HepG2 (cell line): ENCODE data around the gene GPATCH3. TPM values are rescaled to one million over a fixed set of nuclear protein-coding genes. Genes with fewer than 3 reads are reported as not detected.
"Not testable (repeated sequence)": the region's sequence is repeated elsewhere in the genome, so short reads cannot be mapped to it uniquely, and the experiment has no call there.

Experiments used
- ARID5B ChIP-seq: IDR thresholded peaks from 2 replicates; pipeline ENCODE4 v1.4.0; 2020; ENCODE audit warnings: mild to moderate bottlenecking, missing genetic modification reagents
- ELF1 ChIP-seq: sonication (generic); formaldehyde crosslinking; IDR thresholded peaks from 2 replicates; pipeline ENCODE4 v1.4.0; 2020; ENCODE audit warnings: missing genetic modification reagents
- ETV5 ChIP-seq: IDR thresholded peaks from 2 replicates; pipeline ENCODE4 v1.6.1; 2018; ENCODE audit warnings: missing biosample characterization, missing genetic modification reagents, inconsistent platforms, borderline replicate concordance
- FOXA3 ChIP-seq: IDR thresholded peaks from 2 replicates; pipeline ENCODE4 v1.6.1; 2016; ENCODE audit warnings: missing genetic modification reagents, missing compliant biosample characterization
- NAIF1 ChIP-seq: sonication (generic); formaldehyde crosslinking; IDR thresholded peaks from 2 replicates; pipeline ENCODE4 v1.5.0; 2020; ENCODE audit warnings: mild to moderate bottlenecking, missing genetic modification reagents, borderline replicate concordance
- NONO ChIP-seq, 2 experiments: fragments of 450-650 bp in 1 of 2; sonication (generic) in 1 of 2; formaldehyde crosslinking in 1 of 2; IDR thresholded peaks in 1 of 2; conservative IDR thresholded peaks in 1 of 2; 2 replicates each; pipeline versions ENCODE4 v1.6.1 to v1.8.0; 2017 to 2022; ENCODE audit warnings: mild to moderate bottlenecking in 1 of 2, missing genetic modification reagents in 1 of 2, moderate library complexity in 1 of 2
- PAXIP1 ChIP-seq: sonication (generic); formaldehyde crosslinking; conservative IDR thresholded peaks from 2 replicates; pipeline ENCODE4 v1.4.0; 2020; ENCODE audit warnings: mild to moderate bottlenecking, missing genetic modification reagents, moderate library complexity
- YEATS4 ChIP-seq: sonication (generic); formaldehyde crosslinking; IDR thresholded peaks from 2 replicates; pipeline ENCODE4 v1.4.0; 2020; ENCODE audit warnings: missing genetic modification reagents, borderline replicate concordance
- ZKSCAN8 ChIP-seq: IDR thresholded peaks from 2 replicates; pipeline ENCODE4 v1.6.1; 2016; ENCODE audit warnings: borderline replicate concordance, missing genetic modification reagents, missing compliant biosample characterization
- ZMYM4 ChIP-seq: sonication (generic); formaldehyde crosslinking; IDR thresholded peaks from 2 replicates; pipeline ENCODE4 v1.8.1; 2023; ENCODE audit warnings: mild to moderate bottlenecking, missing genetic modification reagents
- ZNF652 ChIP-seq: IDR thresholded peaks from 2 replicates; pipeline ENCODE4 v1.6.1; 2016; ENCODE audit warnings: low read depth, borderline replicate concordance
- polyA plus RNA-seq, 8 experiments: library from polyadenylated mRNA; depleted of rRNA in 3 of 8; stranded (reverse) in 7 of 8; unstranded in 1 of 8; fragments of >200 nt; fragmentation: Illumina TruSeq in 4 of 8; extraction: Trizol in 4 of 8; gene quantifications; 2 replicates each; pipeline versions ENCODE4 v1.2.1 to v1.2.3, GENCODE V29; 2011 to 2016; ENCODE audit warnings: low read depth in 4 of 8, missing spikeins in 1 of 8, mixed read lengths in 1 of 8; ENCODE audit not compliant: insufficient read depth in 1 of 8
- total RNA-seq, 5 experiments: library from RNA; depleted of rRNA; stranded (reverse); fragments of >200 nt; fragmentation: Illumina TruSeq; extraction: Trizol; gene quantifications; 2 replicates each; pipeline ENCODE4 v1.2.3, GENCODE V29; 2016; ENCODE audit warnings: low read depth in 1 of 5
- TF ChIP-seq, protein P1 (sequence below): sonication (generic); formaldehyde crosslinking; IDR thresholded peaks from 2 replicates; pipeline ENCODE4 v1.9.0; 2022; ENCODE audit warnings: missing genetic modification reagents, mild to moderate bottlenecking, borderline replicate concordance
- TF ChIP-seq, protein P2 (sequence below), 2 experiments: fragments of 450-650 bp in 1 of 2; sonication (generic) in 1 of 2; formaldehyde crosslinking; IDR thresholded peaks; 2 replicates each; pipeline versions ENCODE4 v1.5.0 to v1.8.0; 2020 to 2022; ENCODE audit warnings: mild to moderate bottlenecking in 1 of 2, missing genetic modification reagents in 1 of 2
- TF ChIP-seq, protein P3 (sequence below): sonication (generic); formaldehyde crosslinking; IDR thresholded peaks from 2 replicates; pipeline ENCODE4 v1.4.0; 2020; ENCODE audit warnings: missing genetic modification reagents
- TF ChIP-seq, protein P4 (sequence below): IDR thresholded peaks from 2 replicates; pipeline ENCODE4 v1.6.1; 2016; ENCODE audit warnings: low read depth, borderline replicate concordance

The GPATCH3 gene
- total and polyA plus RNA-seq, 2 of the 13 experiments (the other 11 are each of a cell fraction or from before 2014, with no cell fraction given) = 8.3 to 11.0 TPM

DNA sequence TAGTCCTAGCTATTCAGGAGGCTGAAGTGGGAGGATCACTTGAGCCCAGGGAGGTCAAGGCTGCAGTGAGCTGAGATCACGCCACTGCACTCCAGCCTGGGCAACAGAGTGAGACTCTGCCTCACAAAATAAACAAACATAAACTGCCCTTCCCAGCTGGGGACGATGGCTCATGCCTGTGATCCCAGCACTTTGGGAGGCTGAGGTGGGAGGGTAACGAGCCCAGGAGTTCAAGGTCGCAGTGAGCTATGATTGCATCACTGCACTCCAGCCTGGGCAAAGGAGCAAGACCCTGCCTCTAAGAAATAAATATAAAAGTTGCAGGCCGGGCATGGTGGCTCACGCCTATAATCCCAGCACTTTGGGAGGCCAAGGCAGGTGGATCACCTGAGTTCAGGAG lies 18.7 kb downstream of the GPATCH3 start (continued):
- TF ChIP-seq ARID5B (CRISPR knock-in tag) (peak; percentile 81), ZKSCAN8 (CRISPR knock-in tag) (peak; percentile 44; the same call in 1 of the 2 replicates), ZNF652 (CRISPR knock-in tag) (peak; percentile 32; the same call in 1 of the 2 replicates), NAIF1 (peak; percentile 93; the same call in 1 of the 2 replicates), NONO (CRISPR knock-in tag; conservative IDR thresholded peaks at IDR 0.05) (peak; percentile 55; the same call in 1 of the 2 replicates), ETV5 (CRISPR knock-in tag) (peak; percentile 36; the same call in 1 of the 2 replicates), YEATS4 (CRISPR knock-in tag) (peak; percentile 56), ELF1 (CRISPR knock-in tag) (0 out of 2 replicates have a peak, but pooled peaks have one; percentile 25), ZMYM4 (CRISPR knock-in tag) (peak; percentile 71; the same call in 1 of the 2 replicates), FOXA3 (CRISPR knock-in tag) (peak; percentile 81), PAXIP1 (CRISPR knock-in tag) (peak; percentile 74)
- TF ChIP-seq, protein P1, sequence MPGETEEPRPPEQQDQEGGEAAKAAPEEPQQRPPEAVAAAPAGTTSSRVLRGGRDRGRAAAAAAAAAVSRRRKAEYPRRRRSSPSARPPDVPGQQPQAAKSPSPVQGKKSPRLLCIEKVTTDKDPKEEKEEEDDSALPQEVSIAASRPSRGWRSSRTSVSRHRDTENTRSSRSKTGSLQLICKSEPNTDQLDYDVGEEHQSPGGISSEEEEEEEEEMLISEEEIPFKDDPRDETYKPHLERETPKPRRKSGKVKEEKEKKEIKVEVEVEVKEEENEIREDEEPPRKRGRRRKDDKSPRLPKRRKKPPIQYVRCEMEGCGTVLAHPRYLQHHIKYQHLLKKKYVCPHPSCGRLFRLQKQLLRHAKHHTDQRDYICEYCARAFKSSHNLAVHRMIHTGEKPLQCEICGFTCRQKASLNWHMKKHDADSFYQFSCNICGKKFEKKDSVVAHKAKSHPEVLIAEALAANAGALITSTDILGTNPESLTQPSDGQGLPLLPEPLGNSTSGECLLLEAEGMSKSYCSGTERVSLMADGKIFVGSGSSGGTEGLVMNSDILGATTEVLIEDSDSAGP (CRISPR knock-in tag) = peak; percentile 29; the same call in 1 of the 2 replicates
- not testable (repeated sequence) for TF ChIP-seq NONO (IDR thresholded peaks at IDR 0.05)
- TF ChIP-seq, protein P2, sequence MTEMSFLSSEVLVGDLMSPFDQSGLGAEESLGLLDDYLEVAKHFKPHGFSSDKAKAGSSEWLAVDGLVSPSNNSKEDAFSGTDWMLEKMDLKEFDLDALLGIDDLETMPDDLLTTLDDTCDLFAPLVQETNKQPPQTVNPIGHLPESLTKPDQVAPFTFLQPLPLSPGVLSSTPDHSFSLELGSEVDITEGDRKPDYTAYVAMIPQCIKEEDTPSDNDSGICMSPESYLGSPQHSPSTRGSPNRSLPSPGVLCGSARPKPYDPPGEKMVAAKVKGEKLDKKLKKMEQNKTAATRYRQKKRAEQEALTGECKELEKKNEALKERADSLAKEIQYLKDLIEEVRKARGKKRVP (CRISPR knock-in tag; IDR thresholded peaks at IDR 0.05) = peak in 1 of 2 experiments; percentile 89; a peak in 2 of 4 replicates
- TF ChIP-seq, protein P3, sequence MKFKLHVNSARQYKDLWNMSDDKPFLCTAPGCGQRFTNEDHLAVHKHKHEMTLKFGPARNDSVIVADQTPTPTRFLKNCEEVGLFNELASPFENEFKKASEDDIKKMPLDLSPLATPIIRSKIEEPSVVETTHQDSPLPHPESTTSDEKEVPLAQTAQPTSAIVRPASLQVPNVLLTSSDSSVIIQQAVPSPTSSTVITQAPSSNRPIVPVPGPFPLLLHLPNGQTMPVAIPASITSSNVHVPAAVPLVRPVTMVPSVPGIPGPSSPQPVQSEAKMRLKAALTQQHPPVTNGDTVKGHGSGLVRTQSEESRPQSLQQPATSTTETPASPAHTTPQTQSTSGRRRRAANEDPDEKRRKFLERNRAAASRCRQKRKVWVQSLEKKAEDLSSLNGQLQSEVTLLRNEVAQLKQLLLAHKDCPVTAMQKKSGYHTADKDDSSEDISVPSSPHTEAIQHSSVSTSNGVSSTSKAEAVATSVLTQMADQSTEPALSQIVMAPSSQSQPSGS (CRISPR knock-in tag) = peak; percentile 62; the same call in 1 of the 2 replicates
- TF ChIP-seq, protein P4, sequence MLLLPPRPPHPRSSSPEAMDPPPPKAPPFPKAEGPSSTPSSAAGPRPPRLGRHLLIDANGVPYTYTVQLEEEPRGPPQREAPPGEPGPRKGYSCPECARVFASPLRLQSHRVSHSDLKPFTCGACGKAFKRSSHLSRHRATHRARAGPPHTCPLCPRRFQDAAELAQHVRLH (CRISPR knock-in tag) = peak; percentile 63; the same call in 1 of the 2 replicates
